Neural cell (in vitro differentiated cells): Measurements from ENCODE around the gene TMOD3. TPM values are rescaled to one million over a fixed set of nuclear protein-coding genes. Genes with fewer than 3 reads are reported as not detected.

Experiments
- H2AFZ ChIP-seq: fragments of 200-600, 300-800 bp; sonication (generic), shearing (Covaris generic); 2 replicates; pipeline ENCODE4 v1.6.0; 2014; ENCODE audit warnings: low read depth, mild to moderate bottlenecking, antibody characterized with exemption, low read length, moderate library complexity
- H3F3A ChIP-seq: fragments of 200-600 bp; shearing (Covaris generic); 2 replicates; pipeline ENCODE4 v1.6.1; 2016; ENCODE audit warnings: mild to moderate bottlenecking, moderate library complexity, mixed read lengths, antibody characterized with exemption, low read length; ENCODE audit not compliant: insufficient read depth, poor library complexity, severe bottlenecking
- H3K27ac ChIP-seq: fragments of 200-600, 300-800 bp; sonication (generic), shearing (Covaris generic); 2 replicates; pipeline ENCODE4 v1.5.1; 2014; ENCODE audit warnings: mild to moderate bottlenecking, low read length, moderate library complexity
- H3K27me3 ChIP-seq: fragments of 300-800, 200-600 bp; sonication (generic), shearing (Covaris generic); 2 replicates; pipeline ENCODE4 v1.6.0; 2014; ENCODE audit warnings: mild to moderate bottlenecking, low read depth, low read length, moderate library complexity; ENCODE audit not compliant: insufficient read depth
- H3K36me3 ChIP-seq: fragments of 300-800, 200-600 bp; sonication (generic), shearing (Covaris generic); 2 replicates; pipeline ENCODE4 v1.5.1; 2014; ENCODE audit warnings: mild to moderate bottlenecking, antibody characterized with exemption, low read length, moderate library complexity; ENCODE audit not compliant: insufficient read depth
- H3K4me2 ChIP-seq: fragments of 300-800, 200-600 bp; sonication (generic), shearing (Covaris generic); 2 replicates; pipeline ENCODE4 v1.6.0; 2014; ENCODE audit warnings: mild to moderate bottlenecking, low read length
- H3K4me3 ChIP-seq: fragments of 300-800, 200-600 bp; sonication (generic), shearing (Covaris generic); 2 replicates; pipeline ENCODE4 v1.5.1; 2014; ENCODE audit warnings: mild to moderate bottlenecking, low read length, moderate library complexity
- H3K79me2 ChIP-seq: fragments of 200-600 bp; shearing (Covaris generic); replicated peaks from 2 replicates; pipeline ENCODE4 v1.6.0; 2014; ENCODE audit warnings: mild to moderate bottlenecking, low read length, moderate library complexity; ENCODE audit not compliant: insufficient read depth
- H3K9ac ChIP-seq: fragments of 300-800, 200-600 bp; sonication (generic), shearing (Covaris generic); 2 replicates; pipeline ENCODE4 v1.6.1; 2016; ENCODE audit warnings: mild to moderate bottlenecking, low read length, mixed read lengths
- H3K9me2 ChIP-seq: fragments of 200-600 bp; shearing (Covaris generic); 2 replicates; pipeline ENCODE4 v1.6.1; 2016; ENCODE audit warnings: mild to moderate bottlenecking, low read length, mixed read lengths; ENCODE audit not compliant: insufficient read depth
- H3K9me3 ChIP-seq: fragments of 200-600, 300-800 bp; sonication (generic), shearing (Covaris generic); 2 replicates; pipeline ENCODE4 v1.6.1; 2016; ENCODE audit warnings: mild to moderate bottlenecking, mixed run types, low read length, moderate library complexity, mixed read lengths
- H4K20me1 ChIP-seq: fragments of 200-600 bp; shearing (Covaris generic); 2 replicates; pipeline ENCODE4 v1.6.1; 2016; ENCODE audit warnings: mild to moderate bottlenecking, mixed run types; ENCODE audit not compliant: insufficient read depth
- EP300 ChIP-seq: fragments of 450-650 bp; conservative IDR thresholded peaks from 2 replicates; pipeline ENCODE4 v1.6.1; 2014; ENCODE audit warnings: antibody characterized with exemption, mild to moderate bottlenecking, moderate library complexity; ENCODE audit not compliant: poor library complexity, severe bottlenecking
- EZH2 ChIP-seq: fragments of 200-600, 300-800 bp; shearing (Covaris generic), sonication (generic); IDR thresholded peaks from 2 replicates; pipeline ENCODE4 v1.6.1; 2014; ENCODE audit warnings: antibody characterized with exemption, low read length, borderline replicate concordance, mild to moderate bottlenecking; ENCODE audit not compliant: insufficient read depth, poor library complexity, severe bottlenecking
- MXI1 ChIP-seq: fragments of 450-650 bp; conservative IDR thresholded peaks from 2 replicates; pipeline ENCODE4 v1.6.1; 2014; ENCODE audit warnings: antibody characterized with exemption, mild to moderate bottlenecking; ENCODE audit not compliant: poor library complexity, severe bottlenecking
- POLR2AphosphoS5 ChIP-seq: IDR thresholded peaks from 2 replicates; pipeline ENCODE4 v1.6.1; 2012
- RAD21 ChIP-seq: fragments of 450-650 bp; conservative IDR thresholded peaks from 2 replicates; pipeline ENCODE4 v1.6.1; 2014; ENCODE audit warnings: antibody characterized with exemption, mild to moderate bottlenecking, moderate library complexity
- SMC3 ChIP-seq: fragments of 450-650 bp; conservative IDR thresholded peaks from 2 replicates; pipeline ENCODE4 v1.6.1; 2014; ENCODE audit warnings: antibody characterized with exemption, mild to moderate bottlenecking, moderate library complexity; ENCODE audit not compliant: poor library complexity
- TAF1 ChIP-seq: IDR thresholded peaks from 2 replicates; pipeline ENCODE4 v1.6.1; 2012; ENCODE audit warnings: low read depth
- polyA plus RNA-seq: library from polyadenylated mRNA; depleted of rRNA; stranded (reverse); fragments of >200 nt; gene quantifications from 2 replicates; pipeline ENCODE4 v1.2.3, GENCODE V29; 2014
- TF ChIP-seq, protein P1 (sequence below): IDR thresholded peaks from 2 replicates; pipeline ENCODE4 v1.6.1; 2012; ENCODE audit warnings: borderline replicate concordance
- TF ChIP-seq, protein P2 (sequence below): fragments of 450-650 bp; IDR thresholded peaks from 2 replicates; pipeline ENCODE4 v1.5.1; 2014; ENCODE audit warnings: antibody characterized with exemption, mild to moderate bottlenecking, moderate library complexity; ENCODE audit not compliant: poor library complexity, severe bottlenecking

TMOD3 gene
- polyA plus RNA-seq, 1 donor from 2014 or later: 12.6 TPM

DNA sequence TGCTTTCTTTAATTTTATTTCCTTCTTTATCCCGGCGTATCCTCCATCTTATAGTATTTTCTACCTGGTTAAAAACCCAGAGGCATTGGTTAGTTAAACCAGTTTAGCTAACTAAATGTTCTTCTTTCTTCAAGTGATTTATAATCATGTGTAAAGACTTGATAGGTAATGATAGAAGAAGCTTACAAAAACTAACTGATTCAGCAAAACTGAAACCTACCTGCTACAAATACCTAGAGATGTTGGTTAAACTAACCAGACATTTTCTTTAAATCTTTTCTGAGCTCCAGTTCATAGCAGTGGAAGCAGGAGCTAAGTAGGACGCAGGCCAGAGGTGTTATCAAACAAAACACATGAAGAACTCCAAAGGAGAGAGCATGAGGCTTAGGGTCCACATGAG, 97.4 kb downstream of the TMOD3 start:
- Histone ChIP-seq H3F3A (no peaks in the 10 kb centered on the region), H4K20me1 (no peaks in the 10 kb centered on the region), H3K4me2 (no peak overlapping the region), H3K36me3 (no peaks in the 10 kb centered on the region), H3K27me3 (no peaks in the 10 kb centered on the region), H3K4me3 (no peak overlapping the region), H3K79me2 (no peaks in the 10 kb centered on the region), H2AFZ (no peak overlapping the region), H3K9me3 (no peaks in the 10 kb centered on the region), H3K27ac (no peak overlapping the region), H3K9ac (no peak overlapping the region), H3K9me2 (no peaks in the 10 kb centered on the region)
- TF ChIP-seq EZH2: no peak
- no peak for TF ChIP-seq POLR2AphosphoS5
- TF ChIP-seq RAD21: no peak
- TF ChIP-seq, protein P1, sequence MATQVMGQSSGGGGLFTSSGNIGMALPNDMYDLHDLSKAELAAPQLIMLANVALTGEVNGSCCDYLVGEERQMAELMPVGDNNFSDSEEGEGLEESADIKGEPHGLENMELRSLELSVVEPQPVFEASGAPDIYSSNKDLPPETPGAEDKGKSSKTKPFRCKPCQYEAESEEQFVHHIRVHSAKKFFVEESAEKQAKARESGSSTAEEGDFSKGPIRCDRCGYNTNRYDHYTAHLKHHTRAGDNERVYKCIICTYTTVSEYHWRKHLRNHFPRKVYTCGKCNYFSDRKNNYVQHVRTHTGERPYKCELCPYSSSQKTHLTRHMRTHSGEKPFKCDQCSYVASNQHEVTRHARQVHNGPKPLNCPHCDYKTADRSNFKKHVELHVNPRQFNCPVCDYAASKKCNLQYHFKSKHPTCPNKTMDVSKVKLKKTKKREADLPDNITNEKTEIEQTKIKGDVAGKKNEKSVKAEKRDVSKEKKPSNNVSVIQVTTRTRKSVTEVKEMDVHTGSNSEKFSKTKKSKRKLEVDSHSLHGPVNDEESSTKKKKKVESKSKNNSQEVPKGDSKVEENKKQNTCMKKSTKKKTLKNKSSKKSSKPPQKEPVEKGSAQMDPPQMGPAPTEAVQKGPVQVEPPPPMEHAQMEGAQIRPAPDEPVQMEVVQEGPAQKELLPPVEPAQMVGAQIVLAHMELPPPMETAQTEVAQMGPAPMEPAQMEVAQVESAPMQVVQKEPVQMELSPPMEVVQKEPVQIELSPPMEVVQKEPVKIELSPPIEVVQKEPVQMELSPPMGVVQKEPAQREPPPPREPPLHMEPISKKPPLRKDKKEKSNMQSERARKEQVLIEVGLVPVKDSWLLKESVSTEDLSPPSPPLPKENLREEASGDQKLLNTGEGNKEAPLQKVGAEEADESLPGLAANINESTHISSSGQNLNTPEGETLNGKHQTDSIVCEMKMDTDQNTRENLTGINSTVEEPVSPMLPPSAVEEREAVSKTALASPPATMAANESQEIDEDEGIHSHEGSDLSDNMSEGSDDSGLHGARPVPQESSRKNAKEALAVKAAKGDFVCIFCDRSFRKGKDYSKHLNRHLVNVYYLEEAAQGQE: no peak
- TF ChIP-seq MXI1: no peak

DNA sequence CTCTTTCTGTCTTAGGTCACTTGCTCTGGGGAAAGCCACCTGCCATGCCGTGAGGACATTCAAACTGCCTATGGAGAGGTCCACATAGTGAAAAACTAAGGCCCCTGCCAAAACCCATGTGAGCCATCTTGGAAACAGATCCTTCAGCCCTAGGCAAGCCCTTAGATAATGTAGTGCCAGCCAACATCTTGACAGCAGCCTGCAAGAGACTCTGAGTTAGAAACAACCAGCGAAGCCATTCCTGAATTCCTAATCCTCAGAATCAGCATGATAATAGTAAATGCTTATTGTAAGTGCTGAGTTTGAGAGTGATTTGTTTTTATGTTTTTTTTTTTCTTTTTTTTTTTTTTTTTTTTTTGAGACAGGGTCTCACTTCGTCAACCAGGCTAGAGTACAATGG, 101.6 kb downstream of the TMOD3 start:
- no peak overlapping the region for H3K9ac ChIP-seq
- H3K79me2 ChIP-seq: no peaks in the 10 kb centered on the region
- no peak overlapping the region for H2AFZ ChIP-seq
- no peaks in the 10 kb centered on the region for H3K36me3 ChIP-seq
- H3K4me3 ChIP-seq: no peak overlapping the region
- H3K9me2 ChIP-seq: no peaks in the 10 kb centered on the region
- no peak overlapping the region for H3K27ac ChIP-seq
- H4K20me1 ChIP-seq: no peaks in the 10 kb centered on the region
- TF ChIP-seq MXI1: no peak
- TF ChIP-seq EP300: no peak
- TF ChIP-seq RAD21: no peak
- TF ChIP-seq, protein P1: no peak
- TF ChIP-seq POLR2AphosphoS5: no peak
- no peak for TF ChIP-seq EZH2
- TF ChIP-seq SMC3: no peak
- no peak for TF ChIP-seq TAF1
- TF ChIP-seq, protein P2, sequence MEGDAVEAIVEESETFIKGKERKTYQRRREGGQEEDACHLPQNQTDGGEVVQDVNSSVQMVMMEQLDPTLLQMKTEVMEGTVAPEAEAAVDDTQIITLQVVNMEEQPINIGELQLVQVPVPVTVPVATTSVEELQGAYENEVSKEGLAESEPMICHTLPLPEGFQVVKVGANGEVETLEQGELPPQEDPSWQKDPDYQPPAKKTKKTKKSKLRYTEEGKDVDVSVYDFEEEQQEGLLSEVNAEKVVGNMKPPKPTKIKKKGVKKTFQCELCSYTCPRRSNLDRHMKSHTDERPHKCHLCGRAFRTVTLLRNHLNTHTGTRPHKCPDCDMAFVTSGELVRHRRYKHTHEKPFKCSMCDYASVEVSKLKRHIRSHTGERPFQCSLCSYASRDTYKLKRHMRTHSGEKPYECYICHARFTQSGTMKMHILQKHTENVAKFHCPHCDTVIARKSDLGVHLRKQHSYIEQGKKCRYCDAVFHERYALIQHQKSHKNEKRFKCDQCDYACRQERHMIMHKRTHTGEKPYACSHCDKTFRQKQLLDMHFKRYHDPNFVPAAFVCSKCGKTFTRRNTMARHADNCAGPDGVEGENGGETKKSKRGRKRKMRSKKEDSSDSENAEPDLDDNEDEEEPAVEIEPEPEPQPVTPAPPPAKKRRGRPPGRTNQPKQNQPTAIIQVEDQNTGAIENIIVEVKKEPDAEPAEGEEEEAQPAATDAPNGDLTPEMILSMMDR: no peak
- no peaks in the 10 kb centered on the region for H3K27me3 ChIP-seq
- no peak overlapping the region for H3K4me2 ChIP-seq
- no peaks in the 10 kb centered on the region for H3F3A ChIP-seq
- no peaks in the 10 kb centered on the region for H3K9me3 ChIP-seq
